Right atrium auricular region (tissue), 2 donors: ENCODE measurements around the gene CYP21A2. TPM values are rescaled to one million over a fixed set of nuclear protein-coding genes. Genes with fewer than 3 reads are reported as not detected.
"Not testable (repeated sequence)": the region's sequence is repeated elsewhere in the genome, so short reads cannot be mapped to it uniquely, and the experiment has no call there.

Source experiments
- DNase-seq: peaks from one replicate; pipeline ENCODE4 v3.0.0-alpha.2; 2019; ENCODE audit warnings: low spot score
- H3K27ac ChIP-seq, 2 donors: fragments of 200-600 bp; sonication (generic); 1 replicate in 1 of 2; 2 replicates in 1 of 2; pipeline ENCODE4 v1.5.1; 2016 to 2019
- H3K27me3 ChIP-seq, 2 donors: fragments of 200-600 bp; sonication (generic); one replicate each; pipeline versions ENCODE4 v1.5.1 to v1.6.0; 2017 to 2019
- H3K36me3 ChIP-seq: fragments of 200-600 bp; sonication (generic); one replicate; pipeline ENCODE4 v1.5.1; 2016
- H3K4me1 ChIP-seq, 2 donors: fragments of 200-600 bp; sonication (generic); one replicate each; pipeline versions ENCODE4 v1.5.1 to v1.6.0; 2017 to 2019
- H3K4me3 ChIP-seq, 2 donors: fragments of 200-600 bp; sonication (generic); 1 replicate in 1 of 2; 2 replicates in 1 of 2; pipeline ENCODE4 v1.5.1; 2017 to 2019; ENCODE audit warnings: mild to moderate bottlenecking in 1 of 2, moderate library complexity in 1 of 2
- H3K9me3 ChIP-seq, 2 donors: fragments of 200-600 bp; sonication (generic); one replicate each; pipeline ENCODE4 v1.5.1; 2019
- total RNA-seq, 2 donors: library from RNA; depleted of rRNA; stranded (reverse); fragments of >200 nt; gene quantifications; one replicate each; pipeline ENCODE4 v1.1.0, GENCODE V29; 2016

The CYP21A2 gene
- total RNA-seq, 2 donors from 2014 or later: 0.19 to 1.2 TPM

GRCh38 chr6:32010856-32011530 lies 27.2 kb upstream of the CYP21A2 start:
- not testable (repeated sequence) for H3K27me3 ChIP-seq, H3K27ac ChIP-seq, DNase-seq, H3K36me3 ChIP-seq, H3K4me3 ChIP-seq, H3K4me1 ChIP-seq, H3K9me3 ChIP-seq

- not testable (repeated sequence) for H3K27me3 ChIP-seq, DNase-seq, H3K4me3 ChIP-seq, H3K27ac ChIP-seq, H3K9me3 ChIP-seq, H3K4me1 ChIP-seq, H3K36me3 ChIP-seq
Measured at GRCh38 chr6:32012941-32013617, 25.1 kb upstream of the CYP21A2 start.

GRCh38 chr6:32013738-32014137 lies 24.5 kb upstream of the CYP21A2 start:
- H3K36me3 ChIP-seq, DNase-seq, H3K27me3 ChIP-seq, H3K4me1 ChIP-seq, H3K27ac ChIP-seq, H3K4me3 ChIP-seq, H3K9me3 ChIP-seq: not testable (repeated sequence)

- not testable (repeated sequence) for DNase-seq, H3K27me3 ChIP-seq, H3K4me3 ChIP-seq, H3K9me3 ChIP-seq, H3K4me1 ChIP-seq, H3K27ac ChIP-seq, H3K36me3 ChIP-seq
Measured at GRCh38 chr6:32014547-32014946, 23.7 kb upstream of the CYP21A2 start, which contains the start of gene C4B. Gene C4B (plus strand): TSS chr6:32014795. CDS start chr6:32014846, 51 bp downstream.

- not testable (repeated sequence) for H3K4me1 ChIP-seq, H3K4me3 ChIP-seq, H3K27me3 ChIP-seq, H3K27ac ChIP-seq, H3K9me3 ChIP-seq, H3K36me3 ChIP-seq, DNase-seq
Measured at GRCh38 chr6:32022100-32022499, 16.1 kb upstream of the CYP21A2 start.

GRCh38 chr6:32028631-32029030 lies 9.6 kb upstream of the CYP21A2 start:
- H3K4me1 ChIP-seq, DNase-seq, H3K27me3 ChIP-seq, H3K9me3 ChIP-seq, H3K4me3 ChIP-seq, H3K36me3 ChIP-seq, H3K27ac ChIP-seq: not testable (repeated sequence)

- H3K4me1 ChIP-seq, H3K4me3 ChIP-seq, DNase-seq, H3K36me3 ChIP-seq, H3K27ac ChIP-seq, H3K27me3 ChIP-seq, H3K9me3 ChIP-seq: not testable (repeated sequence)
Measured at GRCh38 chr6:32029553-32029952, 8.7 kb upstream of the CYP21A2 start.

- not testable (repeated sequence) for H3K27me3 ChIP-seq, H3K4me1 ChIP-seq, H3K4me3 ChIP-seq, H3K36me3 ChIP-seq, H3K9me3 ChIP-seq, H3K27ac ChIP-seq, DNase-seq
Measured at GRCh38 chr6:32035283-32036013, 2.8 kb upstream of the CYP21A2 start.

GRCh38 chr6:32037136-32037535 lies 1.1 kb upstream of the CYP21A2 start:
- not testable (repeated sequence) for H3K27ac ChIP-seq, H3K36me3 ChIP-seq, H3K4me3 ChIP-seq, H3K9me3 ChIP-seq, DNase-seq, H3K4me1 ChIP-seq, H3K27me3 ChIP-seq

GRCh38 chr6:32038878-32039277 lies 663 bp downstream of the CYP21A2 start:
- not testable (repeated sequence) for H3K4me1 ChIP-seq, H3K36me3 ChIP-seq, H3K4me3 ChIP-seq, H3K27ac ChIP-seq, DNase-seq, H3K27me3 ChIP-seq, H3K9me3 ChIP-seq

- not testable (repeated sequence) for H3K4me3 ChIP-seq, H3K27ac ChIP-seq, DNase-seq, H3K4me1 ChIP-seq, H3K27me3 ChIP-seq, H3K9me3 ChIP-seq, H3K36me3 ChIP-seq
Measured at GRCh38 chr6:32039321-32040274, 1.4 kb downstream of the CYP21A2 start.

- DNase-seq, H3K27me3 ChIP-seq, H3K4me3 ChIP-seq, H3K4me1 ChIP-seq, H3K36me3 ChIP-seq, H3K27ac ChIP-seq, H3K9me3 ChIP-seq: not testable (repeated sequence)
Measured at GRCh38 chr6:32040299-32041049, 2.3 kb downstream of the CYP21A2 start.

- H3K27ac ChIP-seq, DNase-seq, H3K27me3 ChIP-seq, H3K9me3 ChIP-seq, H3K4me3 ChIP-seq, H3K36me3 ChIP-seq, H3K4me1 ChIP-seq: not testable (repeated sequence)
Measured at GRCh38 chr6:32041050-32041321, 2.8 kb downstream of the CYP21A2 start.

- not testable (repeated sequence) for H3K27ac ChIP-seq, H3K4me1 ChIP-seq, H3K36me3 ChIP-seq, DNase-seq, H3K4me3 ChIP-seq, H3K9me3 ChIP-seq, H3K27me3 ChIP-seq
Measured at GRCh38 chr6:32041385-32041784, 3.2 kb downstream of the CYP21A2 start.
